Ectodermal cell (in vitro differentiated cells): ENCODE results near the gene ALPL.

Experiments
- H3K27ac ChIP-seq: 2 replicates; pipeline ENCODE4 v1.7.0; 2013; ENCODE audit warnings: mild to moderate bottlenecking, low read depth, low read length; ENCODE audit not compliant: insufficient read depth, poor library complexity, severe bottlenecking
- H3K27me3 ChIP-seq: 2 replicates; pipeline ENCODE4 v1.7.0; 2013; ENCODE audit warnings: mild to moderate bottlenecking, low read length; ENCODE audit not compliant: insufficient read depth, control insufficient read depth, poor library complexity, severe bottlenecking
- H3K36me3 ChIP-seq: one replicate; pipeline ENCODE4 v1.7.0; 2013; ENCODE audit warnings: low read length; ENCODE audit not compliant: control insufficient read depth, insufficient read depth
- H3K4me1 ChIP-seq: one replicate; pipeline ENCODE4 v1.7.0; 2013; ENCODE audit warnings: low read length; ENCODE audit not compliant: control insufficient read depth, insufficient read depth
- H3K4me3 ChIP-seq: 2 replicates; pipeline ENCODE4 v1.7.0; 2013; ENCODE audit warnings: low read depth, low read length, control low read depth; ENCODE audit not compliant: insufficient read depth
- H3K9me3 ChIP-seq: 2 replicates; pipeline ENCODE4 v1.7.0; 2013; ENCODE audit warnings: mild to moderate bottlenecking, low read length, moderate library complexity; ENCODE audit not compliant: control insufficient read depth
- whole genome bisulfite sequencing, 2 experiments: methylation state at CpG; one replicate each; pipeline ENCODE4 v1.1.7; 2013; ENCODE audit warnings: missing lambda C conversion rate in 2 of 2; 5-methylcytosine and 5-hydroxymethylcytosine counted together

ALPL gene

DNA sequence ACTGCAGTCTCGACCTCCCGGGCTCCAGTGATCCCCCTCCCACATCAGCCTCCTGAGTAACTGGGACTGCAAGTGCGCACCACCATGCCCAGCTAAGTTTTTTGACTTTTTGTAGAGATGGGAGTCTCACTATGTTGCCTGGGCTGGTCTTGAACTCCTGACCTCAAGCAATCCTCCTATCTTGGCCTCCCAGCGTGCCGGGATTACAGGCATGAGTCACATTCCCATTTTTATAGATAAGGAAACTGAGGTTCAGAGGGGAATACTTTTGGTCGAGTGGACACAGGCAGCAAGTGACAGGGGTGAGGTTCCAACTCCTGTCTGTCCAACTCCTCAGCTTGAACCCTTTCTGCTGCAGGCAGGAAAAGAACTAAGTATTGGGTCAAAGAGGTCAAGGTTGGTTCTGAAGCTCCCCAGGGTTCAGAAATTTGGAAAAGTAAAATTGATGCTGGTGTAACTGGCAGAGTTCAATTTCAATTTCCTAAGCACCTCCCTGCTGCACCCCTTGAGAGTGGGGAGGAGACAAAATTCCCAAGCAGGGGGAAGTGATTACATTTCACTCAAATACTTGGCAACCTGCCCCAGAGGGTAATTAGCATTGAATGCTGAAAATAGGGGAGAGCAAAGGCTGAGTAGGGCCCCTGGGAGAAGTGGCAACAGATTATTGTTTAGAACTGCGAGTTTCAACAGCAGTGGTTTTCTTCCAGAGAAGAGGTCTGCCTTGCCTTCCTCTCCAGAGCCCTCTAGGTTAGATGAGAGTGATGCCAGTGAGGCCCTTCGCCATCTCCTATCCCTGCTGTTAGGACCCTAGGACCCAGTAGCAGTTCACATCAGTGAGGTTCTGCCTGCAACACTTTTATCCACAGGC, 17.5 kb upstream of the ALPL start:
- Histone ChIP-seq H3K4me3 (no peak overlapping the region), H3K27ac (no peak overlapping the region), H3K9me3 (peaks cover 2% of the 10 kb centered on the region), H3K27me3 (no peaks in the 10 kb centered on the region), H3K4me1 (no peaks in the 10 kb centered on the region), H3K36me3 (no peaks in the 10 kb centered on the region)
- WGBS, 2 experiments = 81 to 83% methylated on average over 8 of the region's 8 CpGs

DNA sequence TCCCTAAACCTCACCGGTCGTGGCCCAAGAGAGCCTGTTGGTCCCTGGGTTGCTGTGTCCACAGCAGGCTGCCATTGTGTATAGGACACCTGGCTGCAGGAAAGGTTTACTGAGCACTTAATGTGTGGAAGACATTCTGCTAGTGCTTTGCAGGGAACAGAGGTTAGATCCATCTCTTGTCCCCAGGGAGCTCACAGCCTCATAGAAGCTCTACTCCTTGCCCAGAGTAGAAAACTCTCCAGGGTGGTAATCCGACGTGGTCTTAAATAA, 16.9 kb upstream of the ALPL start:
- Histone ChIP-seq H3K27me3 (no peaks in the 10 kb centered on the region), H3K4me3 (no peak overlapping the region), H3K36me3 (no peaks in the 10 kb centered on the region), H3K9me3 (peaks cover 2% of the 10 kb centered on the region), H3K27ac (no peak overlapping the region), H3K4me1 (no peaks in the 10 kb centered on the region)
- WGBS, 2 experiments = 55 to 60% methylated on average over 4 of the region's 4 CpGs

DNA sequence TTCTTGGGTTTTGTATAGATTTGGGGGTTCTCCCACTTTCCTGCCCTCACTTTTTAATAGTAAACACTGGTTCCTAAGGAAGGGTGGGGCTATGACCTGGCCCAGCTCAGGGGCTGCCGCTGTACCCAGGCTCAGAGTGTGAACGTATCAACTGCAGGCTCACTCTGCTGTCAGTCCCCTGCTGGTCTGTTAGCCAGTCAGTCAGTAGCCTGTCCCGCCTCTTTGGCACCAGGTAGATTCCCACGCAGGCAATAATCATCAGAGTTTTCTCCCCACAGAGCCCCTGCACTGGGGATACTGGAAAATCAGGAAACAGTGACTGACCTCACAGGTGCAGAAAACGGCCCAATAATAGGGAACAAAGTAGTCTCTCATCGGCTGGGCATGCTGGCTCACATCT, 15.0 kb upstream of the ALPL start:
- 80 to 82% methylated on average over 6 of the region's 6 CpGs for WGBS, 2 experiments

DNA sequence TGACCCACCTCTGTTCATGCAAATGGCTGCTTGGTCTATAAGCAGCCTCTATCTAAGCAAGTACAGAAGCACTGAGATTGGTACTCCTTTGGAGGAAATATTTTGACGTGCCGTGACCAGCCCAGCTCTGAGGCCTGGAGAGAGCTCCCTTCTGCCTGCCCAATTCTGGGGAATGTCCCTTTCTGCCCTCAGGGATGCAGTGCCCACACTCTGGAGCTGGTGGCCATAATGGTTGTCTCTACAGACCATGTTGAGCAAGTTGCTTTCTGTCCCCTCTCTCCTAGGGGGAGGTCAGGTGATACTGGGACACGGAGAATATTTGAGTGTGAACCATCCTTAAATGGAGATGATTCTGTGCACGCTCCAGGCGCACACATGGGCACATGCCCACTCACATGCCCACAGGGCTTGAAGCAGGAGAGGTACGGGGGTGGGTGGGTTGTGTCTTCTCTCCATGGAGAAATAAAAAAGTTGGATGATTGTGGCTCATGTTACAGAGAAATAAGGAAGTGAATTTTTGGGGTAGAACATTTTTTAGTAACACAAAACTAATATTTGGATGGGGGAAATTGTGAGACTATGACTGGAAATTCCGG, 13.9 kb upstream of the ALPL start:
- H3K4me3 ChIP-seq = no peak overlapping the region
- H3K27me3 ChIP-seq = no peaks in the 10 kb centered on the region
- H3K36me3 ChIP-seq = no peaks in the 10 kb centered on the region
- no peaks in the 10 kb centered on the region for H3K4me1 ChIP-seq
- WGBS, 2 experiments = 96% methylated on average over 7 of the region's 7 CpGs
- no peak overlapping the region for H3K27ac ChIP-seq
- H3K9me3 ChIP-seq = peaks cover 2% of the 10 kb centered on the region

More for the DNA sequence above, 15.0 kb upstream of the ALPL start:
- H3K4me3 ChIP-seq = no peak overlapping the region
- no peaks in the 10 kb centered on the region for H3K27me3 ChIP-seq
- no peaks in the 10 kb centered on the region for H3K36me3 ChIP-seq
- no peaks in the 10 kb centered on the region for H3K4me1 ChIP-seq
- H3K27ac ChIP-seq = no peak overlapping the region
- peaks cover 2% of the 10 kb centered on the region for H3K9me3 ChIP-seq

DNA sequence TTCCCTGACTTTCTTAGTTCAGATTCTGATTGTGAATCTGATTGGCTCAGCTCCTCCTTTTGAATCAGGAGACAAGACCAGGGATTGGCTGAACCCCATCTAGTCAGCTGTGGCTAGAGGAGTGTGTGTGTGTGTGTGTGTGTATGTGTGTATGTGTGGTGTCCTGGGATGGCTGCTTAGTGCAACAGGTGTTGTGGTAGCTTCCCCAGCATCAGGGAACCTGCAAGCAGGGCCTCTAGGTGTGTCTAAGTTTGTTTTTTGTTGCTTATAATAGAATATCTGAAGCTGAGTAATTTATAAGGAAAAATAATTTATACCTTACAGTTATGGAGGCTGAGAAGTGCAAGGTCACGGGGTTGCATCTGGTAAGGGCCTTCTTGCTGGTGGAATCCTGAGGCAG, 13.2 kb upstream of the ALPL start:
- Histone ChIP-seq H3K27me3 (no peaks in the 10 kb centered on the region), H3K36me3 (no peaks in the 10 kb centered on the region), H3K27ac (no peak overlapping the region), H3K4me3 (no peak overlapping the region), H3K9me3 (no peaks in the 10 kb centered on the region), H3K4me1 (no peaks in the 10 kb centered on the region)
- 94 to 95% methylated on average over 1 of the region's 1 CpG for WGBS, 2 experiments

DNA sequence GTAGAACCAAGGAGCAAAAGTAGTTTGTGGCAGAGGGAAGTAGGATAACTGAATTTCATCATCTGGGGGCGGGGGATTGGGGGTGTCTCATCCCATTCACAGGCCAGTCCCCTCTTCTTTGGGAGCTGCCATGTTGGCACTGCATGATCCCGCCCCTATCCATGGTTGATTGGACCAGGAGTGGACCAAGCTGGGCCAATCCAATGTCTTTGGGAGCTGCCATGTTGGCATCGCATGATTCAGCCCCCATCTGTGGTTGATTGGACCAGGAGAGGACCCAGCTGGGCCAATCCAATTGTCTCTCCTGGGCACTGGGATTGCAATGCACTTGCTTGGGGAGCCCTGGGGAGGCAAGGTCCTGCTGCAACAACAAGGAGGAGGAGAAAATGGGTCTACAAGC, 12.3 kb upstream of the ALPL start:
- Histone ChIP-seq H3K4me3 (no peak overlapping the region), H3K27ac (no peak overlapping the region), H3K36me3 (no peaks in the 10 kb centered on the region), H3K9me3 (no peaks in the 10 kb centered on the region), H3K4me1 (no peaks in the 10 kb centered on the region), H3K27me3 (no peaks in the 10 kb centered on the region)
- 89 to 93% methylated on average over 3 of the region's 3 CpGs for WGBS, 2 experiments

DNA sequence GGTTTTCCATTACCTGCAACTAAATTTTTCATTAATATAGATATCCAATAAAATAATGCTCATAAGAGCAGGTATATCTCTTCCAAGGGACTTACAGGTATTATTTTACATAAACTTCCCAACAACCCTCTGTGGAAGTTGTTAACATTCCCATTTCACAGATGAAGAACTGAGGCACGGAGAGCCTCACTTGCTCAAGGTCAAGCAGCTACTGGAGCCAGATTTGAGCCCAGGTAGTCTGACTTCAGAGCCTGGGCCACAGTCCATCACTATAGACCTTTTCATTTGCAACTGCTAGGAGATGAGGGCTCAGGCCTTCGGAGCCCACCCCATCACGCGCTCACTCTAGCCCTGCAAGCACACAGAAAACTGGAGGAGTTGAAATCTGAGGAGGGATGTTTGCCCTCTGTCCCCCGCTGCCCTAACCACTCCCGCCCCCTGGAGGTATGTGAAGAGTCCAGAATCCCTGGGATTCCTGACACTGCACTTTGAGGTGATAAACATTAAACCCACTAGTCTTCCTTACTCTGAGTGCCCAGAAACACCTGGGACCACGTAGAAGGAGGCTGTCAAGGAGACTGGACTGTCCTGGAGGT, 11.7 kb upstream of the ALPL start:
- Histone ChIP-seq H3K36me3 (no peaks in the 10 kb centered on the region), H3K27me3 (no peaks in the 10 kb centered on the region), H3K9me3 (no peaks in the 10 kb centered on the region), H3K27ac (no peak overlapping the region), H3K4me3 (no peak overlapping the region), H3K4me1 (no peaks in the 10 kb centered on the region)
- 44 to 47% methylated on average over 4 to 7 of the region's 7 CpGs for WGBS, 2 experiments

DNA sequence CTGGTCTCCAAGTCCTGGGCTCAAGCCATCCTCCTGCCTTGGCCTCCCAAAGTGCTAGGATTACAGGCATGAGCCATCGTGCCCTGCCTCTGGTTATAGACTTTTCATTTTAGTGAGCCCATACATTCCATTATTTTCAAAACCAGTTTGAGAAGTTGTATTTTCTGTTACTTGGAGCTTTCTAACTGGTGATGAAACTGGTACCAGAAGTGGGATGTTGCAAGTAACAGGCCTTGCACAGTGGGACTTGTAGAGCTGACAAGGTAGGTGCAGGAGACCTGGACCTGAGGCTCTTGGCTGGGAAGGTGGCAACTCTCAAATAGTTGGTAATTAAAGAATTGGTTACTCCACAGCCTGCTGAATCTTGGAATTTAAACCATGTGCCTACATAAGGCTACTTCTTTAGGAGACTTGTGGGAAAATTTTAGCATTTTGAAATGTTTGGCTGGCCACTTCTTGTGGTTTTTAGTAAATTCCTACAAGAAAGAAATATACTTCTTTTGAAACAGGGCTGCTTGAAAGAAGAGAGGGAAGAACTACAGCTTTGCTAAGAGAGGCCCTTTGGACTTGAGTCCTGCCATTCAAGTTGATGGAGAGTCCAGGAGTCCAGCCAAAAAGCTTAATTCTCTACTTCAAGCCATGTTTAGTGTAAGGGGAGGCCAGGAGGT, 9.8 kb upstream of the ALPL start:
- H3K27ac ChIP-seq = no peak overlapping the region
- H3K4me3 ChIP-seq = no peak overlapping the region
- peaks cover 5% of the 10 kb centered on the region for H3K4me1 ChIP-seq
- H3K27me3 ChIP-seq = no peaks in the 10 kb centered on the region
- no peaks in the 10 kb centered on the region for H3K36me3 ChIP-seq
- no peaks in the 10 kb centered on the region for H3K9me3 ChIP-seq
- WGBS, 2 experiments = 80 to 100% methylated on average over 1 of the region's 1 CpG

DNA sequence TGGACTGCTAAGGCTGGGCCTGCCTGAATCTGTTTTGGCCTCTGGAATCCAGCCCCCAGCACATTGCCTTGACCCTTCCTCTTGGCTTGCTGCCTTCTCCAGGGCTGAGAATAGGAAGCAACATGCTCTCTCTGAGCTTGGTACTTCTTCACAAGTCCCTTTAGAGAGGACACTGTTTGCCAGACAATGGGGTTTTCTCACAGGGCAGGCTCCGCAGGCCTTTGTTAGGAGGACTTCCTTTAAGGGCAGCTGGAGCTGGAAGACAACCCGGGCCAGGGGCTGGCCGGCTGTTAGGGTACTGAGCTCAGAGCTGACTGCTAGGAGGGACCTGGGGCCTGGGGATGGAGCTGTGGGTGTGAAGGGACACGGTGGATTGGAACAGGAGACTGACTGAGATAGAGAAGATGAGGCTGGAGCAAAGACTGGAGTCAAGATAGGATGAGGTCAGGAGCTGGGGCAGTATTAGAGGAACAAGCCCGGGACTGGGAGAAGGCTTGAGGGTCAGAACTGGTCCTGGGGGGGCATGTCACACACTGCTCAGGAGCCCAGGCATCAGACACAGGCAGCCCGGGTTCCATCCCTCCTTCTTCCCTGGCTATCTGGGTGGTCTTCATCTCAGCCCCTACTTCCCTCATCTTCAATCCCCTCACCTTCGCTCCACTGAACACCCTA, 5.4 kb upstream of the ALPL start:
- H3K27ac ChIP-seq = no peak overlapping the region
- H3K4me3 ChIP-seq = no peak overlapping the region
- 59 to 65% methylated on average over 7 of the region's 7 CpGs for WGBS, 2 experiments
- no peaks in the 10 kb centered on the region for H3K36me3 ChIP-seq
- H3K9me3 ChIP-seq = no peaks in the 10 kb centered on the region
- H3K4me1 ChIP-seq = peaks cover 5% of the 10 kb centered on the region
- peaks cover 12% of the 10 kb centered on the region for H3K27me3 ChIP-seq

DNA sequence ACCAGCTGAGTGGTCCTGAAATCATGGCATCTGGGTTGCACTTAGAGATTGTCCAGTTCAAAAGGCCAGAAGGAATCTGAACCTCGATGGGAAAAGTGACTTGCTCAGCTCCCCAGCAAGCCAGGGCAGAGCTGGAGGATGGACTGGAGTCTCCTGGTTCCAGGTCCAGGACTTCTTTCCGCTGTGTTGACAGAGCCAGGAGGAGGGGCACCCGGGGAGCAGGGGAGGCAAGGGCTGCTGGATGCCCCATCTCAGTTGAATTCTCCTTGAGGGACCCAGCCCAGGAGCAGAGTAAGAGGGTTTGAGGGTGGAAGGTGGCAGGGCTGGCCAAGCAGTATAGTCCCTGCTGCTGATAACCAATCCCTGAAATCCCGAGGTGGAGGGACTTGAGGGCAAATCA, 2.4 kb upstream of the ALPL start:
- Histone ChIP-seq H3K27me3 (peaks cover 12% of the 10 kb centered on the region), H3K4me3 (no peak overlapping the region), H3K9me3 (no peaks in the 10 kb centered on the region), H3K36me3 (no peaks in the 10 kb centered on the region), H3K27ac (no peak overlapping the region), H3K4me1 (peaks cover 15% of the 10 kb centered on the region)
- WGBS, 2 experiments = 86 to 88% methylated on average over 4 of the region's 4 CpGs
